Myocyte (in vitro differentiated cells): ENCODE measurements around the gene ZNRF3. TPM values are rescaled to one million over a fixed set of nuclear protein-coding genes. Genes with fewer than 3 reads are reported as not detected.

Source experiments
- DNase-seq: peaks from one replicate; pipeline ENCODE4 v3.0.0-alpha.2; 2012; ENCODE audit warnings: low read depth
- total RNA-seq: library from RNA; depleted of rRNA; stranded (reverse); fragments of >200 nt; gene quantifications from 2 replicates; pipeline ENCODE4 v1.2.3, GENCODE V29; 2014

Gene ZNRF3
- total RNA-seq, 1 donor from 2014 or later, result 13.9 TPM

GRCh38 chr22:28981818-28982499, 98.6 kb downstream of the ZNRF3 start:
- no peak for DNase-seq

DNA sequence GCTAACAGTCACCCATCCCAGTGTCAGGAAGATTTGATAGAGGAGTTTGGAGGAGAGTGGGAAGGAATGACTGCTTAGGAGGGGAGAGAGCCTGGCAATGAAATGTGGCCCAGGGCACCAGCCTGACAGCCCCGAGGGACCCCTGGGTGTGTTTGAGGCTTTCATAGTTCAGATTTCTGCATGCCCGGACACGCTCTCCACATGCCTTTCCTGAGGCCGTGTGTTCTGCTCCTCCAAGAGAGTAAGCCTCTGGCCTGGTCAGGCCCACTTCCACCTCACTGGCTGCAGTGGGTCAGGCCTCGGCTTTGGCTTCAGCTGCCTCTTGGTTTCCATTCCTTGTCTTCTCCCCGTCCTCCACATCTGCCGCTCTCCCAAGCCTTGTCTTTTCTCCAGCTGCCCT, 99.8 kb downstream of the ZNRF3 start:
- DNase-seq, result peak; percentile 89

- DNase-seq, result peak; percentile 39
Measured at GRCh38 chr22:28983788-28984441, 100.5 kb downstream of the ZNRF3 start.

DNA sequence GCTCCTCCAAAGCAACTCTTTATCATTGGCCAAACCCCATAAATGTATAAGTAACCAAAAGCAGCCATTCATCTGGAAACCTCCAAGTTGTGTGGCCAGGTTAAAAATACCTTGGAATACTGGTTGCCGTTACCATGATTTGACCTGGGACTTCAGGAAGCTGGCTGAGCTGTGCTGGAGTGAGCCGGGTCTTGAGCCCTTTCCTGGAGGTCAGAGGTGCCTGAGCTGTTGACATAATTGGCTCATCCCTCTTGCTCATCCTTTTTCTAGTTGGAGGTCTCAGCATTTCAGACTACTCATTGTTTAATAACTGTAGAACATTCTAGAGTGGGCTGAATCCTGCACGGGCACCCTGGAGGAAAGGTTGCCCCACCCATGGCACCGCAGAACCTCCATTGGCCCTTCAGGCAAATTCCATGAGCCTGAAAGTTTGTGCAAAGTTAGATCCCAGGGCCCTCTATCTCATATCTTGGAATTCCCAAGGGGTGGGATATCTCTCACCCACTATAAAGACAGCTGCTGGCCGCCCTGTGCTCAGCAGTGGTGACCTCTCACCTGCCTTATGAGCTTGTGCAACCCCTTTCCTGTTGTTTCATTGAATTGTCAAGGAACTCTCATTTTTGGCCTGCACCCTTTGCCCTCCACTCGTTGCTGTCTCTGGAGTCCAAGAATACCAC, 101.2 kb downstream of the ZNRF3 start:
- no peak for DNase-seq

DNA sequence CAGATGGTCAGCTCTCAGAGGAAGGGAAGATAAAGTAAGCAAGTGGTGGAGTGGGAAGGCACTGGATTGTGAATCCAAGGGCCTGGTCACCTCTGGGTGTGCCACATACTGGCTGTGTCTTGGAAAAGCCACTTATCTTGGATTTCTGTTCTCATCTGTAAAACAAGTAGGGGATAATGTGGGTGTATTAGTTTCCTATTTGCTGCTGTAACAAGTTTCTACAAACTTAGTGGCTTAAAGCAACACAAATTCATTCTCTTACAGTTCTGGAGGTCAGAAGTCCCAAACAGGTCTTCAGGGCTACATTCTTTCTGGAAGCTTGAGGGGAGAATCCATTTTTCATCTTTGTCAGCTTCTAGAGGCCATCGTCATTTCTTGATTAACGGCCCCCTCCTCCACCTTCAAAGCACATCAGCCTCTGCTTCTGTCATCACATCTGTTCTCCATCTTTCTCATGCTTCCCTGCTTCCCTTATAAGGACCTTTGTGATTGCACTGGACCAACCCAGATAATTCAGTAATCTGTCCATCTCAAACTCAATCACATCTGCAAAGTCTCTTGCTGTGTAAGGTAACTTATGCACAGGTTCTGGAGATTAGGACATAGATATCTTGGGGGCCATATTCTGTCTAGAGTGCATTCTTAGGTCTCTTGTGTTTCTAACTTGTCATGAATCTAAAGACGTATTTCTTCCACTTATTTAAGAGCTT, 102.4 kb downstream of the ZNRF3 start:
- DNase-seq, result no peak

DNA sequence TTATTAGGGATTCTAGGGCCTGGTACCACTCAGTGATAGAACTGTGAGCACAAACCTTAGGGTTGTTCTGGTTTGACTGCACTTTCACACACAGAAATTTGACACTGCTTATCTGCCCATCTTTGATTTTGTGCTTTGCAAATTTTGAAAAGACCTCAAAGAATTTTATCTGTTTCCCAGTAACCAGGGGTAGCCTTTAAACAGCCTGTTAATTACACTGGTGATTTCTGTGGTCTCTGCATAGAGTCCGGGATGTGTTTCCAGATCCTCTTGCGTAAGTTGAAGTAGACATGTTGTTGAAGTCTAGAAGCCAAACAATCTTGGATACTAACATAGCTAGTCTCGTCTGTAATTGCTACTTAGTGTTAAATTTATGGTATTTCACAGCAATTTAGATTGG, 103.0 kb downstream of the ZNRF3 start:
- DNase-seq, result no peak

GRCh38 chr22:28988457-28988856, 105.1 kb downstream of the ZNRF3 start:
- no peak for DNase-seq

GRCh38 chr22:28989035-28989464, 105.7 kb downstream of the ZNRF3 start:
- no peak for DNase-seq

GRCh38 chr22:28989484-28989883, 106.1 kb downstream of the ZNRF3 start:
- DNase-seq, result no peak

GRCh38 chr22:28989912-28990311, 106.5 kb downstream of the ZNRF3 start:
- DNase-seq, result no peak

DNA sequence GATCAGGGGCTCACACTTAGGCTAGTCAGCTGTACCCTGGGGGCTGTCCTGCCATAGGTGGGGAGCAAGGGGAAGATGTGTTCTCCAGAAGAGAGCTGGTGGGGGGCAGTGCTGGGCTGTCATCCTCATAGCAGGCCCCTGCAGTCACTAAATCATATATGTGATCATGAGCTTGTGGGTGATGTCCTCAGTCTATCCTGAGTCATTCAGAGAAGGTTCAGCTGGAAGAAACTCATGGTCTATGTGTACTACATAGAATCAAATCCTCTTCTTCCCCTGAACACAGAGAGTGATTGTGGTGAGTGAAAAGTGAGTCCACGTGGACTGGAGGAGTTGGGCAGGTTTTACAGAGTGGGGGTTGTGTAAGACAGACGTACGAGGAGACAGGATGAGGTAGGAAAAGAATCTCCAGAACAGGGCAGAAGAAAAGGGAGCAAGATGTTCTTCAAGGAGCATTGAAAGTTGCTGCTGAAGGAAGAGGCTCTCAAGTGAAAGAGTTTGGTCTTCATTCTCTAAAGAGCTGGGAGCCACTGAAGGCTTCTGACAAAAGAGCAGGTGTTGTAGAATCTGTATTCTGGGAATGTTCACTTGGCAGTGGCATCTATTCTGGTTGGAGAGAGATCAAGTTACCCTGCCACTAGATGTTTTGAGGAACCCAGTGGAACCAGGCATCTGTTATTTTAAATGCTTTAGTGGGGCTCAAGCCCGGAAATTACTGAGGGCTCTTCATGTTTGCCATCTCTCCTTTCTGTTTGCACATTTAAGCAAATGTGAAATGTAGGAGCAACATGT, 109.4 kb downstream of the ZNRF3 start:
- DNase-seq, result peak; percentile 83

- DNase-seq, result no peak
Measured at GRCh38 chr22:28994522-28994921, 111.2 kb downstream of the ZNRF3 start.

DNA sequence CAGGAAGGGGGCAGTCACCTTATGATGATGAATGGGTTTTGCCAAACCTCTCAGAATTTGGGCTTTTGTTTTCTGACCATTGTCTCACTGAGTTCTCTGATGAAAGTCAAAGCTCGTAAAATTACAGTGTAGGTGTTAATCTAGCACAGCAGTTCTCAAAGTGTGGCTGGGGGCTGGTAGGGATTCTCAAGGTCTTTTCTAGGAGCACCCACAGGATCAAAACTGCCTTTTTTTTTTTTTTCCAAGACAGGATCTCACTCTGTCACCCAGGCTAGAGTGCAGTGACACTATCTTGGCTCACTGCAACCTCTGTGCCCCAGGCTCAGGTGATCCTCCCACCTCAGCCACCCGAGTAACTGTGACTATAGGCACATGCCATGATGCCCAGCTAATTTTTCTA, 112.2 kb downstream of the ZNRF3 start:
- no peak for DNase-seq

GRCh38 chr22:28997342-28997741, 114.0 kb downstream of the ZNRF3 start:
- no peak for DNase-seq

GRCh38 chr22:28998681-28999080, 115.3 kb downstream of the ZNRF3 start:
- DNase-seq, result no peak

- no peak for DNase-seq
Measured at GRCh38 chr22:28999510-28999909, 116.1 kb downstream of the ZNRF3 start.

- no peak for DNase-seq
Measured at GRCh38 chr22:28999919-29000556, 116.7 kb downstream of the ZNRF3 start.

DNA sequence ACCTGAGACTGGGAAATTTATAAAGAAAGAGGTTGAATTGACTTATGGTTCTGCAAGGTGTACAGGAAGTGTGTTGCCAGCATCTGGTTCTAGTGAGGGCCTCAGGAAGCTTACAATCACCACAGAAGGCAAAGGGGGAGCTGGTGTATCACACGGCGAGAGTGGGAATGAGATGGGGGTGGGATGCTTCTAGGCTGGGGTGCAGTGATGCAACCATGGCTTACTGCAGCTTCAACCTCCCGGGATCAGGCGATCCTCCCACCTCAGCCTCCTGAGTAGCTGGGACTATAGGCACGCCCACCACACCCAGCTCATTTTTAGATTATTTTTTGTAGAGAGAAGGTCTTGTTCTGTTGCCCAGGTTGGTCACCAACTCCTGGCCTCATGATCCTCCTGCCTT, 117.3 kb downstream of the ZNRF3 start:
- no peak for DNase-seq

DNA sequence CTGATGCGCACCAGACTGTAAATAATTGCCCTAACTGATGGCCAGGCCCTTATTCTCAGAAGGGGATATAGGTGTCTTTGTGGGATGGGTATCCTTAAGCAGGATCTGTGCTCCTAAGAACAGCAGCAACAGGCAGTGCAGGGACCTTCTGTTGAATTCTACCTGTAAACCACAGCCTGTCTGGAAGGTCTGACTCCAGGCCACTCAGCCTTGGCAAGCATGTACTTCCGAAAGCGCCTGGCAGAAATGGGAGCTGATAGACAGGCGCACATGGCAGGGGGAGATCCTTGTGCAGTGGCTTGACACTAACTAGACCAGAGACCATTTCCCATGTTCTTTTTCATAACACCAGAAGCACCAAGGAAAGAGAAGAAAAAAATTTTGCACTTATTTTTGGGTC, 119.2 kb downstream of the ZNRF3 start:
- DNase-seq, result no peak

DNA sequence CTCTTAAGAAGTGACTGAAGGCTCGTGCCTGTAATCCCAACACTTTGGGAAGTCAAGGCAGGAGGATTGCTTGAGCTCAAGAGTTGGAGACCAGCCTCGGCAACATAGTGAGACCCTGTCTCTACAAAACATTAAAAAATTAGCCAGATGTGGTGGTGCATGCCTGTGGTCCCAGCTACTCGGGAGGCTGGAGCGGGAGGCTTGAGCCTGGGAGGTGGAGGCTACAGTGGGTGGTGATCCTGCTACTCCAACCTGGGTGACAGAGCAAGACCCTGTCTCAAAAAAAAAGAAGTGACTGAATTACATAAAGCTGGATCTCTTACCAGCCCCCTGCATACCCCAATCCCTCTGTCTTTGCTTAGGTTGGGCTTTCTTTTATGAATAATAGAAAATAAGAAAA, 120.2 kb downstream of the ZNRF3 start:
- DNase-seq, result no peak
